ENCODE data around the gene GXYLT1.

DNA sequence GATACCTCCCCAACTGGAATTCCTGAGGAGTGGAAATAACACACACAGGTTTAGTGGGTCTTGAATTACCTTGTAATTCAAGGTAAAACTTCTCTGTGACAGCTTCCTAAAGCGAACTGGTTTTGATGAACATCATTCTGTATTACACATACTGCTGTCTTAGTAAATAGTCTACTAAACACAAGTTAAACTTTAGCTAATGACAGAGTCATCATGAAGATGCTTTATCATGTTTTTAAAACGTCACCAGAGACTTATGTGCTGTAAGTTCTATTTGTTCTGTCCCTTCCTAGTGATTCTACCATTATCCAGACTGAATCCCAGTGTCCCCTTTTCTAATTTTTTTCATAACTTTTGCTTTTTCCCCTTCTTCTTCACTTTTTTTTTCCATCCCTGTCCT is 11.6 kb upstream of the GXYLT1 start:
- TF ChIP-seq, protein P1, sequence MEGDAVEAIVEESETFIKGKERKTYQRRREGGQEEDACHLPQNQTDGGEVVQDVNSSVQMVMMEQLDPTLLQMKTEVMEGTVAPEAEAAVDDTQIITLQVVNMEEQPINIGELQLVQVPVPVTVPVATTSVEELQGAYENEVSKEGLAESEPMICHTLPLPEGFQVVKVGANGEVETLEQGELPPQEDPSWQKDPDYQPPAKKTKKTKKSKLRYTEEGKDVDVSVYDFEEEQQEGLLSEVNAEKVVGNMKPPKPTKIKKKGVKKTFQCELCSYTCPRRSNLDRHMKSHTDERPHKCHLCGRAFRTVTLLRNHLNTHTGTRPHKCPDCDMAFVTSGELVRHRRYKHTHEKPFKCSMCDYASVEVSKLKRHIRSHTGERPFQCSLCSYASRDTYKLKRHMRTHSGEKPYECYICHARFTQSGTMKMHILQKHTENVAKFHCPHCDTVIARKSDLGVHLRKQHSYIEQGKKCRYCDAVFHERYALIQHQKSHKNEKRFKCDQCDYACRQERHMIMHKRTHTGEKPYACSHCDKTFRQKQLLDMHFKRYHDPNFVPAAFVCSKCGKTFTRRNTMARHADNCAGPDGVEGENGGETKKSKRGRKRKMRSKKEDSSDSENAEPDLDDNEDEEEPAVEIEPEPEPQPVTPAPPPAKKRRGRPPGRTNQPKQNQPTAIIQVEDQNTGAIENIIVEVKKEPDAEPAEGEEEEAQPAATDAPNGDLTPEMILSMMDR (IDR thresholded peaks at IDR 0.05) = no peak
- TF ChIP-seq POLR2A (IDR thresholded peaks at IDR 0.05) (no peak), EP300 (IDR thresholded peaks at IDR 0.05) (no peak)

Data from tibial nerve (tissue), 4 donors.